Uterus (tissue), 2 donors: Measurements from ENCODE around the gene CD47.

ENCODE experiments used
- POLR2A ChIP-seq, 2 donors: fragments of 450-650 bp; IDR thresholded peaks; one replicate each; pipeline ENCODE4 v1.6.1; 2016; ENCODE audit warnings: antibody characterized with exemption in 2 of 2, mild to moderate bottlenecking in 1 of 2, moderate library complexity in 1 of 2
- TF ChIP-seq, protein P1 (sequence below), 4 experiments: fragments of 200-600 bp in 2 of 4; fragments of 450-650 bp in 2 of 4; sonication (generic) in 2 of 4; IDR thresholded peaks; one replicate each; pipeline ENCODE4 v1.5.1; 2016 to 2019; ENCODE audit warnings: antibody characterized with exemption in 4 of 4, mild to moderate bottlenecking in 2 of 4, moderate library complexity in 1 of 4

DNA sequence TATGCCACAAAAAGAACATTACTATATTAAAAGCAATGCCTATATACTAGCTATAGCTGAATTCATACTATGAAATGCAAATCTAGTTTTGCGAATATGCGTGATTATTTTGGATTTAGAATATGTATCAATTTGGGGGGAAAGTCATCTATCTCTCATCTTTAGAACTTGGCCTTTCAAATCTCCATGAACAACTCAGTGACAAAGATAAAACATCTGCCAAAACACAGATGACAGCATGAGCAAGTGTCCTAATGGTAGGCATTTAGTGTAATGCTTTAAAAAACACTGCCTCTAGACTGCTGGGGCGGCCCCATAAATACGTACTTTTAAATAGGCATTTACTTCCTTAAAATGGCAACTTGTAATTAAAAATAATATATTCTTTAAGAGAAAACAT lies 2.7 kb downstream of the CD47 start:
- TF ChIP-seq, protein P1, sequence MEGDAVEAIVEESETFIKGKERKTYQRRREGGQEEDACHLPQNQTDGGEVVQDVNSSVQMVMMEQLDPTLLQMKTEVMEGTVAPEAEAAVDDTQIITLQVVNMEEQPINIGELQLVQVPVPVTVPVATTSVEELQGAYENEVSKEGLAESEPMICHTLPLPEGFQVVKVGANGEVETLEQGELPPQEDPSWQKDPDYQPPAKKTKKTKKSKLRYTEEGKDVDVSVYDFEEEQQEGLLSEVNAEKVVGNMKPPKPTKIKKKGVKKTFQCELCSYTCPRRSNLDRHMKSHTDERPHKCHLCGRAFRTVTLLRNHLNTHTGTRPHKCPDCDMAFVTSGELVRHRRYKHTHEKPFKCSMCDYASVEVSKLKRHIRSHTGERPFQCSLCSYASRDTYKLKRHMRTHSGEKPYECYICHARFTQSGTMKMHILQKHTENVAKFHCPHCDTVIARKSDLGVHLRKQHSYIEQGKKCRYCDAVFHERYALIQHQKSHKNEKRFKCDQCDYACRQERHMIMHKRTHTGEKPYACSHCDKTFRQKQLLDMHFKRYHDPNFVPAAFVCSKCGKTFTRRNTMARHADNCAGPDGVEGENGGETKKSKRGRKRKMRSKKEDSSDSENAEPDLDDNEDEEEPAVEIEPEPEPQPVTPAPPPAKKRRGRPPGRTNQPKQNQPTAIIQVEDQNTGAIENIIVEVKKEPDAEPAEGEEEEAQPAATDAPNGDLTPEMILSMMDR (IDR thresholded peaks at IDR 0.05) = no peak
- TF ChIP-seq POLR2A (IDR thresholded peaks at IDR 0.05) = no peak
